HUES64 (cell line): ENCODE results near the gene PRAMEF8. TPM values are rescaled to one million over a fixed set of nuclear protein-coding genes. Genes with fewer than 3 reads are reported as not detected.
"Not testable (repeated sequence)": the region's sequence is repeated elsewhere in the genome, so short reads cannot be mapped to it uniquely, and the experiment has no call there.

Source experiments
- H3K27ac ChIP-seq: 2 replicates; pipeline ENCODE4 v1.7.0; 2013; ENCODE audit warnings: low read depth, low read length, inconsistent platforms
- H3K27me3 ChIP-seq: 2 replicates; pipeline ENCODE4 v1.6.1; 2013; ENCODE audit warnings: mild to moderate bottlenecking, low read length; ENCODE audit not compliant: insufficient read depth
- H3K36me3 ChIP-seq: 2 replicates; pipeline ENCODE4 v1.6.1; 2013; ENCODE audit warnings: mild to moderate bottlenecking, low read length; ENCODE audit not compliant: insufficient read depth
- H3K4me1 ChIP-seq: 2 replicates; pipeline ENCODE4 v1.6.1; 2013; ENCODE audit warnings: mild to moderate bottlenecking, low read length, moderate library complexity; ENCODE audit not compliant: insufficient read depth
- H3K4me3 ChIP-seq: 2 replicates; pipeline ENCODE4 v1.5.1; 2013; ENCODE audit warnings: mild to moderate bottlenecking, low read length, moderate library complexity
- H3K9ac ChIP-seq: 2 replicates; pipeline ENCODE4 v1.6.1; 2013; ENCODE audit warnings: mild to moderate bottlenecking, low read depth, low read length
- H3K9me3 ChIP-seq: 2 replicates; pipeline ENCODE4 v1.6.1; 2013; ENCODE audit warnings: low read depth, low read length; ENCODE audit not compliant: insufficient read depth
- WGBS: fragments of 150-250, 120-280 bp; methylation state at CpG from one replicate; pipeline ENCODE4 v1.1.7; 2013; ENCODE audit warnings: missing lambda C conversion rate; 5-methylcytosine and 5-hydroxymethylcytosine counted together
- polyA plus RNA-seq, 2 experiments: library from polyadenylated mRNA; stranded (reverse); fragments of 50-300 nt; gene quantifications; one replicate each; pipeline ENCODE4 v1.2.3, GENCODE V29; 2013

PRAMEF8 gene
- not detected for polyA plus RNA-seq (2013, experiment 1 of 2)
- not detected for polyA plus RNA-seq (2013, experiment 2 of 2)

DNA sequence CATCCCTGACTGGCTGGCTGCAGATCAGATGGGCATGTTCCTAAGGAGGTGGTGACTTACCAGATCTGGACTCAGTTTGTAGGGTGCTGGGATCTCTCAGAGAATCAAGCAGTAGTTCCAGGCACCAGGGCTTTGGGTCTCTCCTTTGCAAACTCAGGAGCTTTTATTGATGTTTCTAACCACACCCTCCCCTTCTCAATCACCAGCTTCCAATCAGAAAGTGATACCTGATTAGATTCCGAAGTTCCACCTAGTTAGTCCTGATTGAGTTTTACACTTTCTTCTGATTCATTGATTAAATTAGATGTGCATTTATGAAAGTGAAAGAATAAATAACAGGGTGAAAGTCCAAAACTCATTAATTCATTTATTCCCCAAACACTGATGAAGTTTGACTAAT, at the start of gene PRAMEF8:
Gene PRAMEF8, minus strand, starts transcription at position 101 of the 400 bp plus-strand sequence. CDS start 1,046 bp downstream, outside the sequence.
- WGBS: no CpG with 5 or more reads among the region's 1 CpG

DNA sequence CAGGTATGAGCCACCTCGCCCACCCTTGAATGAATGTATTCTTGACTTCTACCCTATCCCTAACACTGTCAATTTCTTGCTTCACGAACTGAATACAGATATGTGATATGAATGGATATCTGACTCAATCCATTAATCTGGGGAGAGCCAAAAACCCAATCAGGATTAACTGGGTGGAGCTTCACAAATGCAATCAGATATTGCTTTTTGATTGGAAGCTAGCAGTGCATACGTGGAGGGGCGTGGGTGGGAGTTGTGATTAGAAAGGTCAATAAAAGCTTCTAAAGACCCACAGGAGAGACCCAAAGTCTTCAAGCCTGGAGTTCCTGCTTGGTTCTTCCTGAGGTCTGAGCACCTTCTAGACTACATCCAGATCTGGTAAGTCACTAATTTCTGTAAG, 30.3 kb upstream of the PRAMEF8 start, which contains the start of gene PRAMEF15:
Gene PRAMEF15, plus strand, starts transcription at position 301 of the 400 bp plus-strand sequence. CDS start 2,827 bp downstream, outside the sequence.
- not testable (repeated sequence) for H3K9me3 ChIP-seq, H3K36me3 ChIP-seq, H3K27ac ChIP-seq, H3K9ac ChIP-seq, H3K4me1 ChIP-seq, H3K4me3 ChIP-seq, H3K27me3 ChIP-seq
- WGBS: 67% methylated on average over 1 of the region's 4 CpGs

More for the DNA sequence above, at the start of gene PRAMEF8:
- H3K4me1 ChIP-seq, H3K4me3 ChIP-seq, H3K9me3 ChIP-seq, H3K27ac ChIP-seq, H3K9ac ChIP-seq, H3K27me3 ChIP-seq, H3K36me3 ChIP-seq: not testable (repeated sequence)

DNA sequence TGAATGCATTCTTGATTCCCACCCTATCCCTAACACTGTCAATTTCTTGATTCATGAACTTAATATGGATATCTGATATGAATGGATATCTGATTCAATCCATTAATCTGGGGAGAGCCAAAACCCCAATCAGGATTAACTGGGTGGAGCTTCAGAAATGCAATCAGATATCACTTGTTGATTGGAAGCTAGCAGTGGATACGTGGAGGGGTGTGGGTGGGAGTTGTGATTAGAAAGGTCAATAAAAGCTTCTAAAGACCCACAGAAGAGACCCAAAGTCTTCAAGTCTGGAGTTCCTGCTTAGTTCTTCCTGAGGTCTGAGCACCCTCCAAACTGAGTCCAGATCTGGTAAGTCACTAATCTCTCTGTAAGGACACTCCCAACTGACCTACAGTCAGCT, 18.3 kb upstream of the PRAMEF8 start, which contains the start of gene PRAMEF33:
Gene PRAMEF33, plus strand, starts transcription at position 301 of the 400 bp plus-strand sequence. CDS start 2,416 bp downstream, outside the sequence.
- H3K9me3 ChIP-seq, H3K27me3 ChIP-seq: not testable (repeated sequence)
- WGBS: no CpG with 5 or more reads among the region's 1 CpG

DNA sequence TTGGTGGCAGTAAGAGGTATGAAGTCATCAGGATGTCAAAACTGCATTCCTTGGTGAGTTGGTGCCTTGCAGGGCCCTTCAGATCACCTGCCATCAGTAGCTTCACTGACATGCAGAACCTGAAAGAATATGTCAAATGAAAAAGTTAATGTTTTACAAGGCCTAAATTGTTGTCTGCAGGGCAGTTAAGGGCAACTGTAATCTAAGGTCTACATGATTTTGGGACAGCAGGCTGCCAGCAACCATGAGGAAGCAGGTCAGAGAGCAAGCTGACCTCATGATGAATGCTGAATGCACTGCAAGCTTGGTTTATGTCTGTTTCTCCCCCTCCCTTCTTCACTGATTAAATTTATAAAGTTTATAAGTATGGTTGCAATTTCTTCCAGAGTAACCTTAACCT, 17.3 kb upstream of the PRAMEF8 start:
- not testable (repeated sequence) for H3K36me3 ChIP-seq, H3K4me3 ChIP-seq, H3K9ac ChIP-seq, H3K27ac ChIP-seq, H3K9me3 ChIP-seq, H3K27me3 ChIP-seq, H3K4me1 ChIP-seq

More for the DNA sequence above, 18.3 kb upstream of the PRAMEF8 start, which contains the start of gene PRAMEF33:
- H3K27ac ChIP-seq, H3K9ac ChIP-seq, H3K36me3 ChIP-seq, H3K4me1 ChIP-seq, H3K4me3 ChIP-seq: not testable (repeated sequence)

DNA sequence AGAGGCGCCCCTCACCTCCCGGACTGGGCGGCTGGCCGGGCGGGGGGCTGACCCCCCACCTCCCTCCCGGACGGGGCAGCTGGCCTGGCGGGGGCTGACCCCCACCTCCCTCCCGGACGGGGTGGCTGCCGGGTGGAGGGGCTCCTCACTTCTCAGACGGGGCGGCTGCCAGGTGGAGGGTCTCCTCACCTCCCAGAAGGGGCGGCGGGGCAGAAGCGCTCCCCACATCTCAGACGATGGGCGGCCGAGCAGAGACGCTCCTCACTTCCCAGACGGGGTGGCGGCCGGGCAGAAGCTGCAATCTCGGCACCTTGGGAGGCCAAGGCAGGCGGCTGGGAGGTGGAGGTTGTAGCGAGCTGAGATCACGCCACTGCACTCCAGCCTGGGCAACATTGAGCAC, 13.8 kb upstream of the PRAMEF8 start:
- not testable (repeated sequence) for H3K9ac ChIP-seq, H3K27me3 ChIP-seq, H3K27ac ChIP-seq, H3K9me3 ChIP-seq, H3K36me3 ChIP-seq, H3K4me1 ChIP-seq, H3K4me3 ChIP-seq
- WGBS: 97% methylated on average over 3 of the region's 27 CpGs

DNA sequence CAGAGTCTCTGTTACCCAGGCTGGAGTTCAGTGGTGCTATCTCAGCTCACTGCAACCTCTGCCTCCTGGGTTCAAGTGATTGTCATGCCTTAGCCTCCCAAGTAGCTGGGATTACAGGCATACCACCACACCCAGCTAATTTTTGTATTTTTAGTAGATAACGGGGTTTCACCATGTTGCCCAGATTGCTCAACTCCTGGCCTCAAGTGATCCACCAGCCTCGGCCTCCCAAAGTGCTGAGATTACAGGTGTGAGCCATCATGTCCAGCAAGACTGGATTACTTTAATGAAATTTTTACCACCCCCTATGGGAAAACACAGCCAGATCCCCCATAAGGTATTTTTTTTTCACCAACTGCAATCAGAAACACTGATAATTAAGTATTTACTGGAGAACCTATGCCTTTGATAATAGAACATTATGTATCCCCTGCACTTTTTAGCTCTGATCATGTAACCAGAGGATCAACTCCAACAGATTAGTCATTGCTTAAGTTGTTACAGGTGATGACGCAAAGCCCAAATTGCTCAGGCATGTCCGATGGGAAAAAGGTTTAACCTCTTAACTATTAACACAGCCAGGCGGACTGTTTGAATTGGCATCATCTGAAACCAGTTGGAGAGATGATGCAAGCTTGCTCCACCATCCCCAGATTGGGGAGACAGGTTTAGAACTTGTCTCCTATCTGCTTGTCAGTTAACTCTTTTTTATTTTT, 12.4 kb upstream of the PRAMEF8 start:
- H3K36me3 ChIP-seq, H3K4me1 ChIP-seq, H3K9ac ChIP-seq, H3K4me3 ChIP-seq, H3K27me3 ChIP-seq, H3K27ac ChIP-seq, H3K9me3 ChIP-seq: not testable (repeated sequence)
- WGBS: no CpG with 5 or more reads among the region's 5 CpGs

DNA sequence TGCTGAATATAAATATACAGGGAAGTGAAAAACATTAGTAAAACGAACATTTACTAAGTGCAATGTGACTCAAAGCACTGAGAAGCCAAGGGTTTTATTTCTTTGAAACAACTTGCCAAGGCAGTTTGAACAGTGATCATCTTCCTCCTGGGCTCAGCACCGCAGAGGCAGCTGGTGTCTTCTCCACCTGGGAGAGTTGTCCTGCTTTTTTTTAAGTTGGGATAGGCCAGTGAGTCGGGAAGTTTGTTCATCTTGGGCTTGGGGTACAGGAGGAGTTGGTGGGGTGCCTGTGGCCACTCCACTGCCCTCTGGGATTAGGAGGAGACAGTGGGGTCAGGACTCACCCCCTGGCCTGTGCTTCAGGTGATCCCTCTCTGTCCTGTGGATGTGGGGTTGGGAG, 4.1 kb upstream of the PRAMEF8 start:
- H3K27ac ChIP-seq, H3K27me3 ChIP-seq, H3K9me3 ChIP-seq, H3K9ac ChIP-seq, H3K36me3 ChIP-seq, H3K4me3 ChIP-seq, H3K4me1 ChIP-seq: not testable (repeated sequence)
- no CpG with 5 or more reads among the region's 3 CpGs for WGBS

DNA sequence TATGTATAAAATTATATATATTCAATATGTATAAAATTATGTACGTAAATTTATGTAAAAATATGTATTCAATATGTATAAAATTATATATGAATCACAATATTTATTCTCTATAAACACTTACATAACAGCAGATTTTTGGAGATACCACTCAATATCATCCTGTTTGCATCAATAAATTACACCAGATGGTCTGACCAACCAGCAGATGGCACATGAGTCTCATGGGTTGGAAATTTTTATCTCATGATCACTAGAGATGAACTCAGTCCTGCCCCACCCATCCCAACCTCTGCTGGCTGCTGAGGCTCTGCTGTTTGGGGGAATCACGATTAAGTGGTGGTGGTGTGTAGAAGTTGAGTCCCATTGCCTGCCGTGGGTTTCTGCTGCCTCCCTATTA, 5.3 kb downstream of the PRAMEF8 start:
- H3K9ac ChIP-seq, H3K9me3 ChIP-seq, H3K36me3 ChIP-seq, H3K27ac ChIP-seq, H3K4me3 ChIP-seq, H3K4me1 ChIP-seq, H3K27me3 ChIP-seq: not testable (repeated sequence)
- 78% methylated on average over 2 of the region's 3 CpGs for WGBS

DNA sequence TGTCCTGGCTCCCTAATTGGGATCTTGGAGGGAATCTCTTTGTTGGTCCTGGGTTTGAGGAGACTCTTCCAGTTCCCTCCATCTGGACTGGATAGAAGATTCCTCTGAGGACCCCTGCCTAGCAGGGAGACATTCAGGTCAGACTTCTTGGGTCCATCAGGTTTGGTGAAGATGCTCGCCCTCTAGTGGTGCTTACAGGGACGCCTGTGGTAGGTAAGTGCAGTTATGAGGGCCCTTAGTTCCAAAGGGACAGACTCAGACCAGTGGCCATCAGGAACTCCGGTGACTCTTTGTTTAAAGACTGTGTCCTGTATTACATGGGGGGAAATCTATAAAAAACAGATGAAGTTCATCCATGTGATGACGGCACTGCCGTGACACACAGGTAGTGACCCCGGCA, 7.9 kb downstream of the PRAMEF8 start:
- no CpG with 5 or more reads among the region's 6 CpGs for WGBS
- not testable (repeated sequence) for H3K9me3 ChIP-seq, H3K27me3 ChIP-seq, H3K4me3 ChIP-seq, H3K4me1 ChIP-seq, H3K27ac ChIP-seq, H3K36me3 ChIP-seq, H3K9ac ChIP-seq

DNA sequence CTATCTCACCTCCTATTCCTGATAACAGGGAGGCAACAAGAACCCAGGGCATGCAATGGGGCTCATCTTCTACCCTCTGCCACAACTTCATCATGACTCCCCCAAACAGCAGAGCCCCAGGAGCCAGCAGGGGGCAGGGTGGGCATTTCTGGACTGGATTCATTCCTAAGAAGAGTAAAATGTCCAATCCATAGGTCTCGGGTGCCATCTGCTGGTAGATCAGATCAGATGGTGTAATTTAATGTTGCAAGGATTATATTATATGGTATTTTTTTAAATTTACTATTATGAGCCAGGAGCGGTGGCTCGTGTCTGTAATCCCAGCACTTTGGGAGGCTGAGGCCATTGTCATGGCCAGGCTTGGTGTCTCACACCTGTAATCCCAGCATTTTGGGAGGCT, 19.8 kb downstream of the PRAMEF8 start:
- not testable (repeated sequence) for H3K36me3 ChIP-seq, H3K4me1 ChIP-seq, H3K27ac ChIP-seq, H3K4me3 ChIP-seq, H3K9ac ChIP-seq, H3K9me3 ChIP-seq, H3K27me3 ChIP-seq
- WGBS: no CpG with 5 or more reads among the region's 3 CpGs

DNA sequence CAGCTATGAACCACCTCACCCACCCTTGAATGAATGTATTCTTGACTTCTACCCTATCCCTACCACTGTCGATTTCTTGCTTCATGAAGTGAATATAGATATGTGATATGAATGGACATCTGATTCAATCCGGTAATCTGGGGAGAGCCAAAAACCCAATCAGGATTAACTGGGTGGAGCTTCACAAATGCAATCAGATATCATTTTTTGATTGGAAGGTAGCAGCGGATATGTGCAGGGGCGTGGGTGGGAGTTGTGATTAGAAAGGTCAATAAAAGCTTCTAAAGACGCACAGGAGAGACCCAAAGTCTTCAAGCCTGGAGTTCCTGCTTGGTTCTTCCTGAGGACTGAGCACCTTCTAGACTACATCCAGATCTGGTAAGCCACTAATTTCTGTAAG, 31.0 kb downstream of the PRAMEF8 start, which contains the start of gene PRAMEF5:
Gene PRAMEF5, plus strand, starts transcription at position 301 of the 400 bp plus-strand sequence. CDS start 5,071 bp downstream, outside the sequence.
- H3K27ac ChIP-seq, H3K36me3 ChIP-seq, H3K4me3 ChIP-seq, H3K9me3 ChIP-seq, H3K4me1 ChIP-seq, H3K27me3 ChIP-seq, H3K9ac ChIP-seq: not testable (repeated sequence)
- WGBS: no CpG with 5 or more reads among the region's 5 CpGs

DNA sequence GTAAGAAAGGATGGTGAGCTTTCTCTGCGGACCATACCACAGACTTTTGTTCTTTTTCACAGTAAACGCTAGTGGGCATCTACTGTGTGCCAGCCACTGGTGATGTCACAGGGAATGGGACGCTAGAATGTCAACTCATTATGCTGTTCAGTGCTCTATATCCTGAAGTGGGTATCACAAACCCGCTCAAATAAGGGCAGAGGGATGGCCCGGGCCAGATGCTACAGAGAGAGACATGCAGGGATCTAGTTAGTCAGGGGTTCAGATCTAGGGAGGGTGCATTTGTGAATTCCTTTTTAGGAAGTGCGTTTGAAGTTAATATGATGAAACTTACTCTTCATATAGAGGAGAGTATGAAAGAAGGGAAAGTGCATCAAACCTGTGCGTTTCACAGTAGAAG, 37.8 kb downstream of the PRAMEF8 start:
- H3K36me3 ChIP-seq: not testable (repeated sequence)

More for the DNA sequence above, 37.8 kb downstream of the PRAMEF8 start:
- H3K27me3 ChIP-seq, H3K9ac ChIP-seq, H3K4me1 ChIP-seq, H3K27ac ChIP-seq, H3K4me3 ChIP-seq: not testable (repeated sequence)
- 69% methylated on average over 5 of the region's 7 CpGs for WGBS
- H3K9me3 ChIP-seq: peaks cover 39% of the 10 kb centered on the region
